Measurements from ENCODE around the gene CCSER1. TPM values are rescaled to one million over a fixed set of nuclear protein-coding genes. Genes with fewer than 3 reads are reported as not detected.

CCSER1 gene
- total and polyA plus RNA-seq, 10 donors, result 1.3 to 30.4 (median 20.4) TPM

DNA sequence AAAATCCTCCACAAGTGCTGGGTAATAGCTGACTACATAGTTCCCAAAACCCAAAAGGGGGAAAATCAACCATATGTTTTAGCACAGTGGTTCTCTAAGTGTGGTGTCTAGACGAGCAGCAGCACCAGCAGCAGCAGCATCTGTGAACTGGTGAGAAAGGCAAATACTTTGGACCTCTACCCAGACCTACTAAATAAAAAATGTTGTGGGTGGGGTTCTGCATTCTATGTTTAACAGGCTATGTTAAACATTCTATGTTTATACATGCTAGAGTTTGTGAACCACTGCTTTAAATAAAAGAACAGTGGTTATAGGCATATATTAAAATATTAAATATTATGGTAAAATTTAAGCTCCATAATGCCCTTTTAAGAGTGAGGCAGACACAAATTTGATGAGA lies 1171.6 kb downstream of the CCSER1 start:
- Histone ChIP-seq H3K4me1 (no peaks in the 10 kb centered on the region), H3K9me3 (peaks cover 0 to 7% (median 0%) of the 10 kb centered on the region in 8 donors), H3K27ac (no peak overlapping the region), H3K4me3 (no peak overlapping the region), H3K27me3 (replicated peaks in 1 of 7) (no peaks in the 10 kb centered on the region), H3K36me3 (no peaks in the 10 kb centered on the region)
- WGBS, 5 donors, result 32 to 71% (median 67%) methylated on average over 1 of the region's 1 CpG
- intact Hi-C loops (cut with DNase I; ENCODE audit: low total_unique reads), result no loop called here
- no peak for DNase-seq
- no peak for TF ChIP-seq POLR2AphosphoS5 (IDR thresholded peaks at IDR 0.05)
- TF ChIP-seq, protein P1, sequence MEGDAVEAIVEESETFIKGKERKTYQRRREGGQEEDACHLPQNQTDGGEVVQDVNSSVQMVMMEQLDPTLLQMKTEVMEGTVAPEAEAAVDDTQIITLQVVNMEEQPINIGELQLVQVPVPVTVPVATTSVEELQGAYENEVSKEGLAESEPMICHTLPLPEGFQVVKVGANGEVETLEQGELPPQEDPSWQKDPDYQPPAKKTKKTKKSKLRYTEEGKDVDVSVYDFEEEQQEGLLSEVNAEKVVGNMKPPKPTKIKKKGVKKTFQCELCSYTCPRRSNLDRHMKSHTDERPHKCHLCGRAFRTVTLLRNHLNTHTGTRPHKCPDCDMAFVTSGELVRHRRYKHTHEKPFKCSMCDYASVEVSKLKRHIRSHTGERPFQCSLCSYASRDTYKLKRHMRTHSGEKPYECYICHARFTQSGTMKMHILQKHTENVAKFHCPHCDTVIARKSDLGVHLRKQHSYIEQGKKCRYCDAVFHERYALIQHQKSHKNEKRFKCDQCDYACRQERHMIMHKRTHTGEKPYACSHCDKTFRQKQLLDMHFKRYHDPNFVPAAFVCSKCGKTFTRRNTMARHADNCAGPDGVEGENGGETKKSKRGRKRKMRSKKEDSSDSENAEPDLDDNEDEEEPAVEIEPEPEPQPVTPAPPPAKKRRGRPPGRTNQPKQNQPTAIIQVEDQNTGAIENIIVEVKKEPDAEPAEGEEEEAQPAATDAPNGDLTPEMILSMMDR (IDR thresholded peaks at IDR 0.05 in 8 of 11, conservative IDR thresholded peaks at IDR 0.05 in 3 of 11), result no peak
- no peak for TF ChIP-seq POLR2A (IDR thresholded peaks at IDR 0.05)

DNA sequence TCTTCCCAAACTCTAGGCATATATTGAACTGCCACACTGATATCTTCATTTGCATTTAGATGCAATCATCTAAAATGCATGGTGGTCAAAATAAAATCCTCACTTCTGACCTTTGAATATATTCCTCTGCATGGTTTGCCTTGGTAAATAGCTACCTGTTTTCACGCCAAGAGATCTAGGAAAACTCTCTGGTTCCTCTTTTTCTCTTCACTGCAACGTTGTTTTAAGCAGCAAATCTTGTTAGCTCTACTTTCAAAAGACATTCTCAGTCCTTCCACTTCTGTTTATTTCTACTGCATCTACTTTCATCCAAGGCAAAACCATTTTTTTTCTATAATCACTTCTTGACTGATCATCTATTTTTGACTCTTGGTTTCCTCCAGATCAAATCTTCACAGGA lies 1174.9 kb downstream of the CCSER1 start:
- DNase-seq, result no peak
- TF ChIP-seq POLR2AphosphoS5 (IDR thresholded peaks at IDR 0.05) (no peak), POLR2A (IDR thresholded peaks at IDR 0.05) (no peak)
- TF ChIP-seq, protein P1 (IDR thresholded peaks at IDR 0.05 in 8 of 11, conservative IDR thresholded peaks at IDR 0.05 in 3 of 11), result no peak
- 33 to 48% (median 43%) methylated on average over 2 of the region's 2 CpGs for WGBS, 5 donors
- intact Hi-C loops (cut with DNase I; ENCODE audit: low total_unique reads), result no loop called here
- Histone ChIP-seq H3K36me3 (no peaks in the 10 kb centered on the region), H3K27ac (no peak overlapping the region), H3K9me3 (no peaks in the 10 kb centered on the region), H3K4me1 (no peaks in the 10 kb centered on the region), H3K4me3 (no peak overlapping the region), H3K27me3 (replicated peaks in 1 of 7) (no peaks in the 10 kb centered on the region)

DNA sequence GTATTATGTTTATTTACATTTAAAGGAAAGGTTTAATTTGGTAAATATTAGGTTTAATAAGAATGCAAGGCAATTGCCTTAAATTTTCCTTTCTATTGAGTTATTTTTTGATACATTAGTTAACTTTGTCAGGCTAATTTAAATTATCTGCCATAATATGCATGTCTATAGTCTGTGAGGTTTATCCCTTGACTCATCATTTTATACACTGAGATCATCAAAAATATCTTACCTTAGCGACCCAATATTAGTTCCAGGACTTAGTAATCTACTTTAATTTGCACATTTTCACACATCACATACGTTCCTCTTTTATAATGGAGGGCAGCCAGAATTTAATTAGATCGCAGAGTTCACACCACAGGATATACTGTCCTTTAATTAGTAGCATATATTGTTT lies 1177.1 kb downstream of the CCSER1 start:
- H3K27me3 ChIP-seq (replicated peaks in 1 of 7), result no peaks in the 10 kb centered on the region
- H3K4me3 ChIP-seq, result no peak overlapping the region
- H3K36me3 ChIP-seq, result no peaks in the 10 kb centered on the region
- DNase-seq, result no peak
- intact Hi-C loops (cut with DNase I; ENCODE audit: low total_unique reads), result no loop called here
- H3K27ac ChIP-seq, result no peak overlapping the region
- TF ChIP-seq POLR2A (IDR thresholded peaks at IDR 0.05) (no peak), POLR2AphosphoS5 (IDR thresholded peaks at IDR 0.05) (no peak)
- TF ChIP-seq, protein P1 (IDR thresholded peaks at IDR 0.05 in 8 of 11, conservative IDR thresholded peaks at IDR 0.05 in 3 of 11), result no peak
- H3K9me3 ChIP-seq, result no peaks in the 10 kb centered on the region
- no peaks in the 10 kb centered on the region for H3K4me1 ChIP-seq
- 68 to 85% (median 79%) methylated on average over 3 of the region's 3 CpGs for WGBS, 5 donors

DNA sequence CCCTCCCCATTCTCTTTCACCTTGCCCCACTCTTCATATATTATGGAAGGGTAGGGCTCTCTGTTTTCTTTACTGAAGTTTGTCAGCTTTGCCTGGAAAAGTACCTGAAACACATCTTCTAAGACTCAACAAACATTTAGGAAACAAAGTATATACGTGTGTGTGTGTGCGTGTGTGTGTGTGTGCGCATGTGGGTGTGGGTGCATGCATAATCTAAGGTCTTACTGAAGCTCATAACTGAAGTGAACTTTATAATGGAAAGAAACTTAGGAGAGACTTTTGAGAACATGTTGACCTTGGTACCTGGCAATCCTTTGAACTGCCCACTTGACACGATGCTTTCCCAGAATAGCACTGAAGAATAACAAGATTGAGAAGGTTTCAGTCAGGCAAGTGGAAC lies 1190.2 kb downstream of the CCSER1 start:
- no peaks in the 10 kb centered on the region for H3K4me1 ChIP-seq
- no peaks in the 10 kb centered on the region for H3K36me3 ChIP-seq
- 77 to 89% (median 86%) methylated on average over 4 of the region's 4 CpGs for WGBS, 5 donors
- H3K27me3 ChIP-seq (replicated peaks in 1 of 7), result no peaks in the 10 kb centered on the region
- DNase-seq, result no peak
- intact Hi-C loops (cut with DNase I; ENCODE audit: low total_unique reads), result no loop called here
- no peak overlapping the region for H3K4me3 ChIP-seq
- TF ChIP-seq POLR2A (IDR thresholded peaks at IDR 0.05), result no peak
- no peak for TF ChIP-seq POLR2AphosphoS5 (IDR thresholded peaks at IDR 0.05)
- TF ChIP-seq, protein P1 (IDR thresholded peaks at IDR 0.05 in 8 of 11, conservative IDR thresholded peaks at IDR 0.05 in 3 of 11), result no peak
- no peaks in the 10 kb centered on the region for H3K9me3 ChIP-seq
- H3K27ac ChIP-seq, result no peak overlapping the region
